ENCODE results near the gene ERRFI1.

The ERRFI1 gene

DNA sequence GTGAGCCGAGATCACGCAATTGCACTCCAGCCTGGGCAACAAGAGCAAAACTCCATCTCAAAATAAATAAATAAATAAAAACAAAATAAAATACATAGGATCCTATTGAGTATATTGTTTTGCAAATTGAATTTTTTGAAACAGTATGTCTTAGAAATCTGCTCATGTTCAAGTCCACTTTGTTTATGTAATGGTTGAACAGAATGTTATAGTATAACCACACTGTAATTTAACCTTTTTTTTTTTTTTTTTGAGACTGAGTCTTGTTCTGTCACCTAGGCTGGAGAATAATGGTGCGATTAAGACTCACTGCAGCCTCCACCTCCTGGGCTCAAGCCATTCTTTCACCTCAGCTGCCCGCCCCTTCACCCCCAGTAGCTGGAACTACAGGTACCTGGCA, 33.2 kb downstream of the ERRFI1 start:
- DNase-seq (ENCODE audit: low read depth in 2 of 2) = no peak
- no peak overlapping the region for H3K4me3 ChIP-seq (replicated peaks in 1 of 2; ENCODE audit: low read depth in 2 of 2, low read length in 2 of 2)
- TF ChIP-seq, protein P1, sequence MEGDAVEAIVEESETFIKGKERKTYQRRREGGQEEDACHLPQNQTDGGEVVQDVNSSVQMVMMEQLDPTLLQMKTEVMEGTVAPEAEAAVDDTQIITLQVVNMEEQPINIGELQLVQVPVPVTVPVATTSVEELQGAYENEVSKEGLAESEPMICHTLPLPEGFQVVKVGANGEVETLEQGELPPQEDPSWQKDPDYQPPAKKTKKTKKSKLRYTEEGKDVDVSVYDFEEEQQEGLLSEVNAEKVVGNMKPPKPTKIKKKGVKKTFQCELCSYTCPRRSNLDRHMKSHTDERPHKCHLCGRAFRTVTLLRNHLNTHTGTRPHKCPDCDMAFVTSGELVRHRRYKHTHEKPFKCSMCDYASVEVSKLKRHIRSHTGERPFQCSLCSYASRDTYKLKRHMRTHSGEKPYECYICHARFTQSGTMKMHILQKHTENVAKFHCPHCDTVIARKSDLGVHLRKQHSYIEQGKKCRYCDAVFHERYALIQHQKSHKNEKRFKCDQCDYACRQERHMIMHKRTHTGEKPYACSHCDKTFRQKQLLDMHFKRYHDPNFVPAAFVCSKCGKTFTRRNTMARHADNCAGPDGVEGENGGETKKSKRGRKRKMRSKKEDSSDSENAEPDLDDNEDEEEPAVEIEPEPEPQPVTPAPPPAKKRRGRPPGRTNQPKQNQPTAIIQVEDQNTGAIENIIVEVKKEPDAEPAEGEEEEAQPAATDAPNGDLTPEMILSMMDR (IDR thresholded peaks at IDR 0.05; ENCODE audit: low read depth, low read length) = no peak

DNA sequence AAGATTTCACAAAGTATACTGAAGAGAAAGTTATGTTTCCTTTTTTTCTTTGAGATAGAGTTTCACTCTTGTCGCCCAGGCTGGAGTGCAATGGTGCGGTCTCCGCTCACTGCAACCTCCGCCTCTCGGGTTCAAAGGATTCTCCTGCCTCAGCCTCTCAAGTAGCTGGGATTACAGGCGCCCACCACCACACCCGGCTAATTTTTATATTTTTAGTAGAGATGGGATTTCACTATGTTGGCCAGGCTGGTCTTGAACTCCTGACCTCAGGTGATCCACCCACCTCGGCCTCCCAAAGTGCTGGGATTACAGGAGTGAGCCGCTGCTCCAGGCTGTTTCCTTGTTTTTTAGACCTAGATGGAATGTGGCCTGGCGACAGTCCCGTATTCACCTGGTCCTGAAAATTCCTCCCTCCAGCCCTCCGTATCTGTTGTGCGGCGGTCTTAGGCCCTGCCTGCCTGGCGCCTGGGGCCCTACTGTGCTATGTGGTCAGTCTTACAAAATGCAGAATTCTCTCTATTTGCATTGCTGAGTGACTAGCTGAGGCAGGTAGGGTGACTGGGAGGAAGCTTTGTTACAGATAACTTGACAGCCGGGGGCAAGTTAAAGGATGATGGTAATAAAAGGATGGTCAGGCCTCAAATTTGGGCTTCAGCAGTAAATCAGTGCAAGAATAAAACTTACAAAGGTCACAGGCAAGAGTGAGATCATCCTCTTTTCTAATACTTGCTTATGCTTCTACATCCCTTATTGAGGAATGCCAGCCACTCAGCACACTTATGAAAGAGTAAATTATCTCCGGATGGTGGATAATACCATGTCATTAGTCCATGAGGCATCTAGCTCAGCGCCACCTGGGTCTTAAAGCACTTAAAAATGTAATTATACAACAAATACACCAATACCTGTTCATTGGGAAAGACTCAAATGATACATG, 34.3 kb downstream of the ERRFI1 start:
- no peak for DNase-seq (ENCODE audit: low read depth in 2 of 2)
- no peak overlapping the region for H3K4me3 ChIP-seq (replicated peaks in 1 of 2; ENCODE audit: low read depth in 2 of 2, low read length in 2 of 2)
- TF ChIP-seq, protein P1 (IDR thresholded peaks at IDR 0.05; ENCODE audit: low read depth, low read length) = no peak

DNA sequence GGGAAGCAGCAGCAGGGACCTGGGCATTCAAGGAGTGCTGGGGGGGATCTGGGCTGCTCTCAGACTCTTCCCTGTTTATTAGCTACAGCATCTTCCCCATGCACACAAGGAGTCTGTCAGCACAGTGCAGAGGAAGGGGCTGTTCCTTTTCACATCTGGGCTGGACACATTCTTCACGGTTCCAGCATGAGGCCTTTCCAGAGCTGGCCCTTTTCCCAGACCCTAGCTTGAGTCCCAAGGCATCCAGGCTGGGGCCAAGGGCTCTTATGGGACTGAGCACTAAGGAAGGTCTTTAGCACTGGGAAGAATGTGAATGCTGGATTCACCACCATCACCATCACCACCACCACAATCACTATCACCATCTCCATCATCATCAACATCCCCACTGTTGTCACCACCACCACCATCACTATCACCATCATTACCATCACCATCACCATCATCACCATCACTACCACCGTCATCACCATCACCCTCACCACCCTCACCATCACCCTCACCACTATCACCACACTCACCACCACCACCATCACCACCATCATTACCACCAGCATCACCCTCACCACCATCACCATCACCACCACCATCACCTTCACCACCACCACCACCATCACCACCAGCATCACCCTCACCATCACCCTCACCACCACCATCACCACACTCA, 36.2 kb downstream of the ERRFI1 start:
- peak in 1 of 2 donors; percentile 75 for DNase-seq (ENCODE audit: low read depth in 2 of 2)
- H3K4me3 ChIP-seq (replicated peaks in 1 of 2; ENCODE audit: low read depth in 2 of 2, low read length in 2 of 2) = no peak overlapping the region
- TF ChIP-seq, protein P1 (IDR thresholded peaks at IDR 0.05; ENCODE audit: low read depth, low read length) = no peak

DNA sequence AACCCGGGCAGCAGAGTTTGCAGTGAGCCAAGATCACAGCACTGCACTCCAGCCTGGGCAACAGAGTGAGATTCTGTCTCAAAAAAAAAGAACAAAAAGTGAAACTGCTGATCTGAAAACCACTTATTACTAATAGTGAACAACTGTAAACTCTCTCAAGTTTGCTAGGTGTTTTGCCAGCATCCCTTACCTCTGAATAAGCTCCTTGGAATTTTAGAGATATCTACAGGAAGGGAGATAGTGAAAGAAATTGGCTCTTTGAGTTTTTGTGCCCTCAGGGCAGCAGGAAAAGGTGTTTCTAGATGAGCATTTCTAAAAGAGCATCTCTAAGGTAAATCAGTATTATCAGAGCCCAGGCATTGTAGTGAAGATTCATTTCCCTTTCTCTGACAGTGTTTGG, 37.5 kb downstream of the ERRFI1 start:
- TF ChIP-seq, protein P1 (IDR thresholded peaks at IDR 0.05; ENCODE audit: low read depth, low read length) = no peak

DNA sequence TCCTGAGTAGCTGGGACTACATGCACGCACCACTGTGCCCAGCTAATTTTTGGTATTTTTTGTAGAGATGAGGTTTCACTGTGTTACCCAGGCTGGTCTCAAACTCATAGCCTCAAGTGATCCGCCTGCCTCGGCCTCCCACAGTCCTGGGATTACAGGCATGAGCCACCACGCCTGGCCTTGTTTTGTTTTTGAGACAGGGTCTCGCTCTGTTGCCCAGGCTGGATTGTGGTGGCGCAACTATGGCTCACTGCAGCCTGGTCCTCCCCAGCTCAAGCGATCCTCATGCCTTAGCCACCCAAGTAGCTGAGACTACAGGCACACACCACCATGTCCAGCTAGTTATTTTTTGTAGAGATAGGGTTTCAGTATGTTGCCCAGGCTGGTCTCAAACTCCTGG, 38.6 kb downstream of the ERRFI1 start:
- DNase-seq (ENCODE audit: low read depth in 2 of 2) = no peak
- no peak overlapping the region for H3K4me3 ChIP-seq (replicated peaks in 1 of 2; ENCODE audit: low read depth in 2 of 2, low read length in 2 of 2)
- TF ChIP-seq, protein P1 (IDR thresholded peaks at IDR 0.05; ENCODE audit: low read depth, low read length) = no peak

More for the DNA sequence above, 37.5 kb downstream of the ERRFI1 start:
- H3K4me3 ChIP-seq (replicated peaks in 1 of 2; ENCODE audit: low read depth in 2 of 2, low read length in 2 of 2) = no peak overlapping the region
- no peak for DNase-seq (ENCODE audit: low read depth in 2 of 2)

DNA sequence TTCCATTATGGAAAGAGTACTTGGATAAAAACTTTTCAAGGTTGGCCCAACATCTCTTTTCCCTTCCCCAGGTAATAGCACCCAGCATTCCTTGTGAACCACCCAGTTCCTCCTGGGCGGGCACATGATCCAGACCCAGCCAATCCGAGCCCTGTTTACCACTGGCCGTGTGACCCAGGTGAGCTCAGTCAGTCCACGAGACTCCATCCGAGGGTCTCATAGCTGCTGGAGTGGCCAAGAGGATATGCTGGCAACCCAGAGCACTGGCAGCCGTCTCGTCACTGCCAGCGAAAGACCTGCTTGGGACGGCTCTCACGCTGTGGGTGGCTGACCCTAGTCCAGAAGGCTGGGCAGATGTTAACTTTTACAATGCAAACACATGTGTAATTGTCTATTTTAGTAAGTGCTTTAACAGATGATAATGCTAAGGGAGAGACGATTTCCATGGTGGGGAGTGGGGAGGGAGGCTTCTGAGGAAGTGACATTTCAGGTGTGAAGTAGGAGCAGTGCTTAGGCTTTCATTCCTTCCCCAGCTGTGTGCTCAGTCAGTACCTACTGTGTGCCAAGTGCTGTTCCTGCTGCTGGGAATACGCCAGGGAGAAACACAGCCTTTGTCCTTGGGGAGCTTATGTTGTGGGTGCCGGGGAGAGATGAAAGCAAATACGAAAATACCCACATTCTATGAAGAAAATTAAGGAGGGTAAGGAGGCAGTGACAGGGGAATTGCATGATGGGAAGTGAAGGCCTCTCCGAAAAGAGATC, 40.1 kb downstream of the ERRFI1 start:
- no peak for DNase-seq (ENCODE audit: low read depth in 2 of 2)
- no peak overlapping the region for H3K4me3 ChIP-seq (replicated peaks in 1 of 2; ENCODE audit: low read depth in 2 of 2, low read length in 2 of 2)
- TF ChIP-seq, protein P1 (IDR thresholded peaks at IDR 0.05; ENCODE audit: low read depth, low read length) = no peak
